HG03103 (cell line): ENCODE data around the gene GRM8.
"Not testable (repeated sequence)": the region's sequence is repeated elsewhere in the genome, so short reads cannot be mapped to it uniquely, and the experiment has no call there.

Experiments
- ATAC-seq: cut with Tn5 transposase; IDR thresholded peaks from one replicate; pipeline ENCODE4 v1.9.1; 2021; ENCODE audit warnings: low read depth; ENCODE audit not compliant: unreplicated experiment

Gene GRM8

GRCh38 chr7:126839624-126840023 is 413.1 kb downstream of the GRM8 start:
- no peak for ATAC-seq

GRCh38 chr7:126838194-126838593 is 414.5 kb downstream of the GRM8 start:
- ATAC-seq: no peak

GRCh38 chr7:126831241-126831640 is 421.5 kb downstream of the GRM8 start:
- not testable (repeated sequence) for ATAC-seq

GRCh38 chr7:126820925-126821324 is 431.8 kb downstream of the GRM8 start:
- no peak for ATAC-seq

GRCh38 chr7:126819197-126819484 is 433.6 kb downstream of the GRM8 start:
- ATAC-seq: no peak

- ATAC-seq: no peak
Observed at GRCh38 chr7:126818393-126819196, 434.1 kb downstream of the GRM8 start.

- no peak for ATAC-seq
Observed at GRCh38 chr7:126809188-126809587, 443.6 kb downstream of the GRM8 start.

GRCh38 chr7:126806614-126807013 is 446.1 kb downstream of the GRM8 start:
- no peak for ATAC-seq

- no peak for ATAC-seq
Observed at GRCh38 chr7:126805351-126805750, 447.4 kb downstream of the GRM8 start.

GRCh38 chr7:126804604-126805003 is 448.1 kb downstream of the GRM8 start:
- no peak for ATAC-seq

GRCh38 chr7:126803990-126804389 is 448.8 kb downstream of the GRM8 start:
- ATAC-seq: no peak

GRCh38 chr7:126803060-126803665 is 449.6 kb downstream of the GRM8 start:
- ATAC-seq: peak; percentile 97

- ATAC-seq: no peak
Observed at GRCh38 chr7:126801733-126802132, 451.0 kb downstream of the GRM8 start.

- no peak for ATAC-seq
Observed at GRCh38 chr7:126799541-126799940, 453.2 kb downstream of the GRM8 start.

- ATAC-seq: no peak
Observed at GRCh38 chr7:126792521-126792920, 460.2 kb downstream of the GRM8 start.

GRCh38 chr7:126791306-126791705 is 461.4 kb downstream of the GRM8 start:
- no peak for ATAC-seq

- no peak for ATAC-seq
Observed at GRCh38 chr7:126790763-126791162, 462.0 kb downstream of the GRM8 start.

- ATAC-seq: no peak
Observed at GRCh38 chr7:126783613-126784012, 469.1 kb downstream of the GRM8 start.

- ATAC-seq: peak; percentile 60
Observed at GRCh38 chr7:126780993-126781392, 471.7 kb downstream of the GRM8 start.

GRCh38 chr7:126778101-126778500 is 474.6 kb downstream of the GRM8 start:
- no peak for ATAC-seq

- no peak for ATAC-seq
Observed at GRCh38 chr7:126776498-126776897, 476.2 kb downstream of the GRM8 start.

- no peak for ATAC-seq
Observed at GRCh38 chr7:126774077-126774476, 478.7 kb downstream of the GRM8 start.
